AG20443 (cell line): ENCODE measurements around the gene DDX27.
A peak's percentile ranks its signal among the peaks of the same experiment; 100 is the strongest.
"Not testable (repeated sequence)": the region's sequence is repeated elsewhere in the genome, so short reads cannot be mapped to it uniquely, and the experiment has no call there.

ENCODE experiments used
- DNase-seq: peaks from one replicate; pipeline ENCODE4 v3.0.0; 2012; ENCODE audit warnings: low spot score, mixed read lengths

The DDX27 gene

DNA sequence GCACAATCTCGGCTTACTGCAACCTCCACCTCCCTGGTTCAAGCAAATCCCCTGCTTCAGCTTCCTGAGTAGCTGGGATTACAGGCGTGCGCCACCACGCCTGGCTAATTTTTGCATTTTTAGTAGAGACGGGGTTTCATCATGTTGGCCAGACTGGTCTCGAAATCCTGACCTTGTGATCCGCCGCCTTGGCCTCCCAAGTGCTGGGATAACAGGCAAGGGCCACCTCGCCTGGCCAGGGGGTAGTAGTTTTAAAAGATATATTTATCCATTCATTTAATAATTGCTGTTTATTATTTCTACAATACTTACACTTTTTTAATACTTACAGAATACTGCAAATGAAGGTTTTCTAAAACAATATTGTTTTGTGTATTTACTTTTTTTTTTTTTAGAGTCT, 15.5 kb upstream of the DDX27 start:
- DNase-seq: no peak

- DNase-seq: no peak
Observed at GRCh38 chr20:49207076-49207475, 12.1 kb upstream of the DDX27 start.

DNA sequence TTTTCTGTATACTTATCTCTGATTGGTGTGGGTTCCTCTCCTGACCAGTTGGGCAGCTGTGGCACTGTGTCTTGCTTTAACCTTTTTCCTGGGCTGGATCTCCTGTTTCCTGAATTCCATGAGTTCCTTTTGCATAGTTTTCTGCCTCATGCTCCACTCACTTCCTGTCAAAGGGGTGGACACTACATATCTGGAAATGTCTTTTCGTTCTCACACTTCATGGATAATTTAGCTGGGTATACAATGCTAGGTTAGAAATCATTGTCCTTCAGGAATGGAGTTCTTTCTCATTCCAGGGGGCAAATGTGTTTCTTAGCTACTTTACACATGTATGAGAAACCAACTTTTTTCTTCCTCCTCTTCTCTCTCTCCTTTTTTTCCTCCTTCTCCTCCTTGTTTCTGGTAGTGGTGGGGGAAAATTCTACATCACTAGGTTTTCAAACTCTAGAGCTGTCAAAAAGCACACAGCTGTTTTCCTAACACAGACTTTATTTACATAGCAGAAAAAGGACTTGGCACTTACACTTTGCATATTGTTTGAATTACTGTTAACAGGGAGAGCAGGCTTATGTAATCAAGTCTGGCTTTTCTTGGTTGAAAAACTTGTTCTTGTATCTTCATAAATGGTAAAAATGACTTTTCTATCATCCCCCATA, 9.0 kb upstream of the DDX27 start:
- DNase-seq: no peak

GRCh38 chr20:49210757-49211110, 8.5 kb upstream of the DDX27 start:
- DNase-seq: no peak

- DNase-seq: no peak
Observed at GRCh38 chr20:49214571-49214970, 4.6 kb upstream of the DDX27 start.

DNA sequence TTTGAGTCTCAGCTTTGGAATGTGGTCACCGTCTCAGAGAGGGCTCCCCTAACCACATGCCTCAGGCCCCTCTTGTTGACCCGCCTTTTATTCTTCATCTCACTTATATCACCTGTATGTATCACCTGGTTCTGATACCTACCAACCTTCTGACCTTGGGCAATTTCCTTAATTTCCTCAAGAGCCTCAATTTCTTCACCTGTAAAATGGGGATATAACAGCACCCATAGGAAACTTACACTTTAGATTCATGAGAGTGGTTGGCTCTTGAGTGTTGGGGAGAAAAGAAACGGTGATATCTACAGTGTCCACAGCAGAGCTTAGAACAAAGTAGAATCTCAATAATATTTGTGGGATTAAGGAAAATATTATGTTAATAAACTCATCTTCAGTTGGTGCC, 4.0 kb upstream of the DDX27 start:
- DNase-seq: no peak

DNA sequence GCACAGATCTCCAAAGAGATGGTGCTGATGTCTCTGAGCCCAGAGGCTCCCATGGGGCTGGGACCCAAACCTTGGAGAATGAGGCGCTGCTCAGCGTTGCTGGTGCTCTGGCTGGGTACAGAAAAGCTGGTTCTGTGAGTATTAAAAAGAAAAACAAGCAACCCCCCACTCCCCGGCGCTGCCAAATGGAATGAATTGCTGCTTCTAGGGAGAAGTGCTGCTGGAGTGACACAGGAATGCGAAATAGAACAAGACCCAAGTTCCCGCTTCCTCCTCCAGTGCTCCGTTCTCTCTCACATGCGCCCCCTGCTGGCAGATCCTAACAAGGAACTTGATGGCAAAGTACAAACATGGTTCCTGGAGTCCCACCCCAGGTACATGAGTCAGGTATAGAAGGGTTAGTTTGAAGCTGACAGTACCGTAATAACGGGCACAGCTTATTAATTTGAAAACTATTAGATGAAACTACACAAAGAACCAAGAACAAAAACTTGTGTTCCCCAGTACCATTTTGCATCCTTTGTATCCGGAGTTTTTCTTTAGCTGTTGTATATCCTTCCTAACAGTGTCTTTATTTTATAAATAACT, 2.1 kb upstream of the DDX27 start:
- DNase-seq: peak; percentile 79

GRCh38 chr20:49218739-49219090, 501 bp upstream of the DDX27 start:
- DNase-seq: not testable (repeated sequence)

GRCh38 chr20:49219924-49220831, 962 bp downstream of the DDX27 start:
- DNase-seq: no peak

GRCh38 chr20:49225896-49226295, 6.7 kb downstream of the DDX27 start:
- DNase-seq: no peak

- no peak for DNase-seq
Observed at GRCh38 chr20:49228676-49229075, 9.5 kb downstream of the DDX27 start.

DNA sequence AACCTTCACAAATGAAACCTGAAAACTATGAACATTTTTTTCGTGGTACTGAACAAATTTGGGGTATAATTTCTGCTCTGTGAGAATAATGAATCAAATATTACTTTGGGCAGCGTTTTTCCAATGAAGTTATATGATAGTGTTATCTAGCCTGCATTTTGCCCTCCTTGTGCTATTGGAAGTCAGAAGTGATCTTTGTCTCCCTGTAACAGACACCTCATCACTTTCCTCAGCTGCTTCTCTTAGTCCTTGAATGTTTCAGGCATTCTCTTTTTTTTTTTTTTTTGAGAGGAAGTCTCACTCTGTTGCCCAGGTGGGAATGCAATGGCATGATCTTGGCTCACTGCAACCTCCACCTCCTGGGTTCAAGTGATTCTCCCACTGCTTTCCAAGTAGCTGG, 10.2 kb downstream of the DDX27 start:
- DNase-seq: no peak

GRCh38 chr20:49230021-49230420, 10.8 kb downstream of the DDX27 start:
- no peak for DNase-seq

- peak; percentile 54 for DNase-seq
Observed at GRCh38 chr20:49230561-49231133, 11.4 kb downstream of the DDX27 start.

DNA sequence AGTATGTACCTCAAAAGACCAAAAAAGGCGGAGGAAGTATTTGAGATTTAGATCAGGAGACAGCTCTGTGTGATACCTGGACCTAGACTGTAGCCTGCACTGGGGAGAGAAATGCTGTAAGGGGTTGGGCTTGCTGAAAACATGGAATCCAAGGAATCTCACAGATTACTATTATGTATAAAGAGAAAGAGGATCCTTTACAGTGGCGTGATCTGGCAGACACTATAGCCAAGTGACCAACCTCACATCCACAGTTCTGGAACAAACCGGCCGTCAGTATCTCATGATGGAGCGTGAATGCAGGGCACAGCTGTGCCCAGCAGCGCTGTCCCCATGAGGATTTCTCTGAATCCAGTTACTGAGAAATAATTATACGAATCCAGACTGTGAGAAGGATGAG, 12.3 kb downstream of the DDX27 start:
- no peak for DNase-seq

DNA sequence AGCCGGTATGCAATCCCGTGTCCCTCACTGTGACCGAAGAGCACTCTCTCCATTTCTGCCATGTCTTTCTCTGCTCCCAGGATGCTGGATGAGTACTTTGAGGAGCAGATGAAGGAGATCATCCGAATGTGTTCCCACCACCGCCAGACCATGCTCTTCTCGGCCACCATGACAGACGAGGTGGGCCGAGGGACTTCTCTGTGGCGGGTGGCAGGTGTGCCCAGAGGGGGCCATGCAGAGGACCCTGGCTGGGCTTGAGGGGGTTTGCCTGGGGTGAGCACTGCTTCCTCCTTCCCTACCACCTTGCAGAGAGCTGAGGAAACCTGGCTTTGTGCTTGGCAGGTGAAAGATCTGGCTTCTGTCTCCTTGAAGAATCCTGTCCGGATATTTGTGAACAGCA, 14.0 kb downstream of the DDX27 start:
- DNase-seq: no peak

- no peak for DNase-seq
Observed at GRCh38 chr20:49234831-49235230, 15.6 kb downstream of the DDX27 start.

GRCh38 chr20:49236301-49236700, 17.1 kb downstream of the DDX27 start:
- no peak for DNase-seq

GRCh38 chr20:49237531-49237930, 18.3 kb downstream of the DDX27 start:
- DNase-seq: no peak

- DNase-seq: peak; percentile 78
Observed at GRCh38 chr20:49245921-49246740, 26.9 kb downstream of the DDX27 start.

DNA sequence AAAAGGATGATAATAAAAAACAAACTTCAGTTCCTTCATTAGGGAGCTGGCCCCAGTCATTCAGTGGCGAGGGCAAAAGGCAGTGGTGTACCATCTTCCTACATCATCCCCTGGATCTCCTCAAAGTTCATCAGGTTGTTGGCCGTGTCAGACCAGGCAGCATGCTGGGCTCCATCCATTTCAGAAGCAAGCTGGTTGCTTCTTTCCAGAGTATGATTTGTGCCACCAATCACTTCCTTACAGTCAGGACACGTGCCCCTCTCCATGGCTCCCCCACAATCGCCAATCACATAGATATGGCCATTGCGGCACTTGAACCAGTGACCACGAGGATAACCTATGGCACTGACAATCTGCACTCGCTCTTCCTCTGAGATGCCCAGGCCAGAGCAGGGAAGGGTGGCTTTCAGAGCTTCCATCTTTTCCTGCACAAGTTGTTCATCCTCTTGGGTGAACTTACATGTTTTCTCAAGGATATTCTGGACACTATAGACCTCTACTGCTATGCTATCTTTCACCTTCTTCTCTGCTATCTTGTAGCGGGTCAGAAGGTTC, 28.0 kb downstream of the DDX27 start:
- no peak for DNase-seq

- DNase-seq: no peak
Observed at GRCh38 chr20:49247792-49248191, 28.6 kb downstream of the DDX27 start.
